Loucy (cell line): ENCODE measurements around the gene SAMD7.

Experiments
- EZH2phosphoT487 ChIP-seq: fragments of 200-600 bp; IDR thresholded peaks from 2 replicates; pipeline ENCODE4 v1.6.1; 2018; ENCODE audit warnings: antibody characterized with exemption, mild to moderate bottlenecking, moderate library complexity, borderline replicate concordance
- TF ChIP-seq, protein P1 (sequence below): fragments of 200-600 bp; sonication (generic); conservative IDR thresholded peaks from 2 replicates; pipeline ENCODE4 v1.5.1; 2014; ENCODE audit warnings: mild to moderate bottlenecking, antibody characterized with exemption, low read length

DNA sequence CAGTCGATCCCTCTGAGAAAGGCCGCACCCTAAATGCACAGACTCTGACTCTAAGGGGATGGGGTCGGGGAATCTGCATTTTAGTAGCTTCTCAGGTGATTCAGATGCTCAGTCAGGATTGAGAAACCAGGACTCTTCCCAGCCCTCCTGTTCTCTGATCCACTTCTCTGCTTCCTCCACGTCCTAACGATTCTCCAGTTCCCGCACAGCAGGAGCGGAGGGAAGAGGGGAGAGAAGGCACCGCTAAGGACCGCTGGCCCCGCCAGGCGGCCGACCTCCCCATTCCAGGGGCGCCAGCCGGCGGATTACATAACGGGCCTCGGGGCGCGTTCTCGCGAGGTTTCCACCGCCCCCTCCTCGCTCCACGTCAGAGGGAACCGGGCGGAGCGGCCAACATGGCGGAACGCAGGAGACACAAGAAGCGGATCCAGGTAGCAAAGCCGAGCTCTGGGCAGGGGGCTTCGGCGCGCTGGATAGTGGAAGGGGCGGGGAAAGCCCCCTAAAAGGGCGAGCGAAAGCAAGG, 55.1 kb downstream of the SAMD7 start, which contains the start of gene SEC62:
- TF ChIP-seq, protein P1, sequence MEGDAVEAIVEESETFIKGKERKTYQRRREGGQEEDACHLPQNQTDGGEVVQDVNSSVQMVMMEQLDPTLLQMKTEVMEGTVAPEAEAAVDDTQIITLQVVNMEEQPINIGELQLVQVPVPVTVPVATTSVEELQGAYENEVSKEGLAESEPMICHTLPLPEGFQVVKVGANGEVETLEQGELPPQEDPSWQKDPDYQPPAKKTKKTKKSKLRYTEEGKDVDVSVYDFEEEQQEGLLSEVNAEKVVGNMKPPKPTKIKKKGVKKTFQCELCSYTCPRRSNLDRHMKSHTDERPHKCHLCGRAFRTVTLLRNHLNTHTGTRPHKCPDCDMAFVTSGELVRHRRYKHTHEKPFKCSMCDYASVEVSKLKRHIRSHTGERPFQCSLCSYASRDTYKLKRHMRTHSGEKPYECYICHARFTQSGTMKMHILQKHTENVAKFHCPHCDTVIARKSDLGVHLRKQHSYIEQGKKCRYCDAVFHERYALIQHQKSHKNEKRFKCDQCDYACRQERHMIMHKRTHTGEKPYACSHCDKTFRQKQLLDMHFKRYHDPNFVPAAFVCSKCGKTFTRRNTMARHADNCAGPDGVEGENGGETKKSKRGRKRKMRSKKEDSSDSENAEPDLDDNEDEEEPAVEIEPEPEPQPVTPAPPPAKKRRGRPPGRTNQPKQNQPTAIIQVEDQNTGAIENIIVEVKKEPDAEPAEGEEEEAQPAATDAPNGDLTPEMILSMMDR, result peak; percentile 35
- no peak for TF ChIP-seq EZH2phosphoT487
